Measurements from ENCODE around the gene CXCL12.

DNA sequence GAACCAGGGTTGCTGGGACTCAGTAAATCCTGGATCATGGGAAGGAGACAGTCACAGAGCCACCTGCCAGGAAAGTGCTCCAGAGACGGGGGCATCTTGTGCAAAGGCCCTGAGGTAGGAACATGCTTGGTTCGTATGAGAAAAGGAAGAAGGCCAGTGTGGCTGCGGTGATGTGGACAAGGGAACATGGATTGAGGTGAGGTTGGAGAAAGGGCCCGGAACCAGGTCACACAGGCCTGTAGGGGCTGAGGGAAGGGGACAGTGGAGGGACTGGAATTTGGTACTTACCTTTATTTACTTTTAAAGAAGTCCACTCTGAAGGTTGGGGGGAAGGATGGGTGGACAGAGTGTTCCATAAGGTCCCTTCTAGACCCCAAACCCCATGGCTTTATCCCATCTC lies 32.9 kb upstream of the CXCL12 start:
- TF ChIP-seq, protein P1, sequence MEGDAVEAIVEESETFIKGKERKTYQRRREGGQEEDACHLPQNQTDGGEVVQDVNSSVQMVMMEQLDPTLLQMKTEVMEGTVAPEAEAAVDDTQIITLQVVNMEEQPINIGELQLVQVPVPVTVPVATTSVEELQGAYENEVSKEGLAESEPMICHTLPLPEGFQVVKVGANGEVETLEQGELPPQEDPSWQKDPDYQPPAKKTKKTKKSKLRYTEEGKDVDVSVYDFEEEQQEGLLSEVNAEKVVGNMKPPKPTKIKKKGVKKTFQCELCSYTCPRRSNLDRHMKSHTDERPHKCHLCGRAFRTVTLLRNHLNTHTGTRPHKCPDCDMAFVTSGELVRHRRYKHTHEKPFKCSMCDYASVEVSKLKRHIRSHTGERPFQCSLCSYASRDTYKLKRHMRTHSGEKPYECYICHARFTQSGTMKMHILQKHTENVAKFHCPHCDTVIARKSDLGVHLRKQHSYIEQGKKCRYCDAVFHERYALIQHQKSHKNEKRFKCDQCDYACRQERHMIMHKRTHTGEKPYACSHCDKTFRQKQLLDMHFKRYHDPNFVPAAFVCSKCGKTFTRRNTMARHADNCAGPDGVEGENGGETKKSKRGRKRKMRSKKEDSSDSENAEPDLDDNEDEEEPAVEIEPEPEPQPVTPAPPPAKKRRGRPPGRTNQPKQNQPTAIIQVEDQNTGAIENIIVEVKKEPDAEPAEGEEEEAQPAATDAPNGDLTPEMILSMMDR (conservative IDR thresholded peaks at IDR 0.05; ENCODE audit: low read depth, low read length): no peak
- TF ChIP-seq EZH2 (IDR thresholded peaks at IDR 0.05; ENCODE audit: low read length, unreplicated experiment): no peak
- no peak for TF ChIP-seq EZH2phosphoT487 (IDR thresholded peaks at IDR 0.05; ENCODE audit: borderline replicate concordance, low read length)
